Dermis blood vessel endothelial cell (primary cell): ENCODE data around the gene ATOH8. TPM values are rescaled to one million over a fixed set of nuclear protein-coding genes. Genes with fewer than 3 reads are reported as not detected.

Experiments used
- DNase-seq: peaks from one replicate; pipeline ENCODE4 v3.0.0; 2010
- total RNA-seq: library from RNA; depleted of rRNA; stranded (reverse); fragments of >200 nt; gene quantifications from 2 replicates; pipeline ENCODE4 v1.2.3, GENCODE V29; 2014

The ATOH8 gene
- total RNA-seq, 1 donor from 2014 or later, result 58.4 TPM

- peak; percentile 30 for DNase-seq
Observed at GRCh38 chr2:85830645-85831044, 76.9 kb downstream of the ATOH8 start.

- DNase-seq, result no peak
Observed at GRCh38 chr2:85831735-85832134, 77.9 kb downstream of the ATOH8 start.

DNA sequence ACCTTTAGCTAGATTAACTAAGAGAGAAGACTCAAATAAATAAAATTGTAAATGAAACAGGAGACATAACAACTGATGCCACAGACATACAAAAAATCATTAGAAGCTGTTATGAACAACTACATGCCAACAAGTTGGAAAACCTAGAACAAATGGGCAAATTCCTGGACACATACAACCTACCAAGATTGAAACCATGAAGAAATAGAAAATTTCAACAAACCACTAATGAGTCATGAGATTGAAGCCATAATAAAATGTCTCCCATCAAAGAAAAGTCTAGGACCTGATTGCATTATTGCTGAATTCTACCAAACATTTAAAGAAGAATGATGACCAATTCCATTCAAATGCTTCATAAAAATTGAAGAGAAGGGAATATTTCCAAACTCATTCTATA lies 80.7 kb downstream of the ATOH8 start:
- no peak for DNase-seq

Other genes with a start within 250 kb of the ATOH8 start
- 64.3 and 89.6 TPM in 2 replicates for gene MAT2A, start 214.8 kb upstream of the ATOH8 start, total RNA-seq
- 57.3 and 58.7 TPM in 2 replicates for gene GGCX, start 192.5 kb upstream of the ATOH8 start, total RNA-seq
- 6.8 and 7.5 TPM in 2 replicates for gene VAMP8, start 176.4 kb upstream of the ATOH8 start, total RNA-seq
- 45.3 and 132 TPM in 2 replicates for gene VAMP5, start 169.6 kb upstream of the ATOH8 start, total RNA-seq
- 151 and 208 TPM in 2 replicates for gene RNF181, start 158.2 kb upstream of the ATOH8 start, total RNA-seq
- gene TMEM150A, start 151.3 kb upstream of the ATOH8 start, total RNA-seq, result 9.4 and 12.9 TPM in 2 replicates
- gene C2orf68, start 141.9 kb upstream of the ATOH8 start, total RNA-seq, result 16.9 and 24.7 TPM in 2 replicates
- 44.6 and 51.5 TPM in 2 replicates for gene USP39, start 137.8 kb upstream of the ATOH8 start, total RNA-seq
- gene SFTPB, start 85.8 kb upstream of the ATOH8 start, total RNA-seq, result not detected in 2 replicates
- gene GNLY, start 59.6 kb upstream of the ATOH8 start, total RNA-seq, result not detected in 2 replicates
- 9.9 and 13.7 TPM in 2 replicates for gene ST3GAL5, start 135.0 kb downstream of the ATOH8 start, total RNA-seq